Esophagus squamous epithelium (tissue), 4 donors: ENCODE results near the gene UBXN4.

ENCODE experiments used
- CTCF ChIP-seq, 6 experiments: fragments of 450-650 bp in 4 of 6; fragments of 200-600 bp in 2 of 6; sonication (generic) in 2 of 6; IDR thresholded peaks; one replicate each; pipeline ENCODE4 v1.5.1; 2016 to 2019; ENCODE audit warnings: antibody characterized with exemption in 6 of 6, mild to moderate bottlenecking in 4 of 6, moderate library complexity in 4 of 6
- POLR2A ChIP-seq, 4 donors: fragments of 450-650 bp; IDR thresholded peaks; one replicate each; pipeline ENCODE4 v1.6.1; 2017; ENCODE audit warnings: antibody characterized with exemption in 4 of 4, mild to moderate bottlenecking in 4 of 4, moderate library complexity in 3 of 4

GRCh38 chr2:135791418-135792190, 49.9 kb downstream of the UBXN4 start:
- TF ChIP-seq CTCF (IDR thresholded peaks at IDR 0.05) (no peak), POLR2A (IDR thresholded peaks at IDR 0.05) (no peak)
